GM23338 (cell line): Measurements from ENCODE around the gene RSBN1L.

ENCODE experiments used
- CTCF ChIP-seq, 2 experiments: fragments of 200-600 bp in 1 of 2; sonication (generic) in 1 of 2; conservative IDR thresholded peaks; 2 replicates each; pipeline versions ENCODE4 v1.5.1 to v1.6.1; 2016 to 2017; ENCODE audit warnings: antibody characterized with exemption in 2 of 2, low read depth in 2 of 2, mild to moderate bottlenecking in 2 of 2, moderate library complexity in 1 of 2
- EZH2 ChIP-seq: fragments of 200-600 bp; sonication (generic); IDR thresholded peaks from one replicate; pipeline ENCODE4 v1.8.0; 2017; ENCODE audit warnings: antibody characterized with exemption, mild to moderate bottlenecking, low read depth; ENCODE audit not compliant: unreplicated experiment
- POLR2AphosphoS5 ChIP-seq: IDR thresholded peaks from 2 replicates; pipeline ENCODE4 v1.6.1; 2016; ENCODE audit warnings: antibody characterized with exemption, low read depth
- REST ChIP-seq: IDR thresholded peaks from one replicate; pipeline ENCODE4 v1.6.1; 2018; ENCODE audit warnings: antibody characterized with exemption; ENCODE audit not compliant: unreplicated experiment

GRCh38 chr7:77800158-77800557, 103.9 kb downstream of the RSBN1L start:
- no peak for TF ChIP-seq CTCF (conservative IDR thresholded peaks at IDR 0.05; ENCODE audit: low read depth in 2 of 2)
- no peak for TF ChIP-seq EZH2
- no peak for TF ChIP-seq POLR2AphosphoS5
- no peak for TF ChIP-seq REST
